ENCODE data around the gene RARS2.

RARS2 gene

GRCh38 chr6:87574237-87574804 is 15.5 kb downstream of the RARS2 start:
- DNase-seq (ENCODE audit: low read depth in 1 of 2, low spot score in 1 of 2), result no peak

GRCh38 chr6:87573307-87574024 is 16.3 kb downstream of the RARS2 start:
- no peak for DNase-seq (ENCODE audit: low read depth in 1 of 2, low spot score in 1 of 2)

- no peak for DNase-seq (ENCODE audit: low read depth in 1 of 2, low spot score in 1 of 2)
These were observed 16.9 kb downstream of the RARS2 start for GRCh38 chr6:87572883-87573282.

- no peak for DNase-seq (ENCODE audit: low read depth in 1 of 2, low spot score in 1 of 2)
These were observed 17.8 kb downstream of the RARS2 start for GRCh38 chr6:87572021-87572420.

- DNase-seq (ENCODE audit: low read depth in 1 of 2, low spot score in 1 of 2), result no peak
These were observed 28.8 kb downstream of the RARS2 start for GRCh38 chr6:87561017-87561416.

GRCh38 chr6:87558446-87558845 is 31.3 kb downstream of the RARS2 start:
- no peak for DNase-seq (ENCODE audit: low read depth in 1 of 2, low spot score in 1 of 2)

- no peak for DNase-seq (ENCODE audit: low read depth in 1 of 2, low spot score in 1 of 2)
These were observed 34.3 kb downstream of the RARS2 start for GRCh38 chr6:87555506-87555905.

- DNase-seq (ENCODE audit: low read depth in 1 of 2, low spot score in 1 of 2), result no peak
These were observed 36.5 kb downstream of the RARS2 start for GRCh38 chr6:87553159-87553765.

- no peak for DNase-seq (ENCODE audit: low read depth in 1 of 2, low spot score in 1 of 2)
These were observed 38.0 kb downstream of the RARS2 start for GRCh38 chr6:87551799-87552198.

- DNase-seq (ENCODE audit: low read depth in 1 of 2, low spot score in 1 of 2), result no peak
These were observed 45.4 kb downstream of the RARS2 start for GRCh38 chr6:87544474-87544735.

GRCh38 chr6:87543696-87544473 is 45.9 kb downstream of the RARS2 start:
- no peak for DNase-seq (ENCODE audit: low read depth in 1 of 2, low spot score in 1 of 2)

- no peak for DNase-seq (ENCODE audit: low read depth in 1 of 2, low spot score in 1 of 2)
These were observed 48.0 kb downstream of the RARS2 start for GRCh38 chr6:87541744-87542143.

- DNase-seq (ENCODE audit: low read depth in 1 of 2, low spot score in 1 of 2), result no peak
These were observed 48.7 kb downstream of the RARS2 start for GRCh38 chr6:87541041-87541440.

- DNase-seq (ENCODE audit: low read depth in 1 of 2, low spot score in 1 of 2), result no peak
These were observed 49.2 kb downstream of the RARS2 start for GRCh38 chr6:87540539-87540938.

GRCh38 chr6:87539554-87539953 is 50.2 kb downstream of the RARS2 start:
- no peak for DNase-seq (ENCODE audit: low read depth in 1 of 2, low spot score in 1 of 2)

- no peak for DNase-seq (ENCODE audit: low read depth in 1 of 2, low spot score in 1 of 2)
These were observed 51.1 kb downstream of the RARS2 start for GRCh38 chr6:87538510-87539260.

- no peak for DNase-seq (ENCODE audit: low read depth in 1 of 2, low spot score in 1 of 2)
These were observed 55.3 kb downstream of the RARS2 start for GRCh38 chr6:87534377-87535047.

- DNase-seq (ENCODE audit: low read depth in 1 of 2, low spot score in 1 of 2), result no peak
These were observed 60.6 kb downstream of the RARS2 start for GRCh38 chr6:87529221-87529620.

GRCh38 chr6:87522686-87523085 is 67.1 kb downstream of the RARS2 start:
- DNase-seq (ENCODE audit: low read depth in 1 of 2, low spot score in 1 of 2), result no peak

GRCh38 chr6:87518453-87518852 is 71.3 kb downstream of the RARS2 start:
- DNase-seq (ENCODE audit: low read depth in 1 of 2, low spot score in 1 of 2), result no peak

GRCh38 chr6:87514831-87515230 is 75.0 kb downstream of the RARS2 start:
- no peak for DNase-seq (ENCODE audit: low read depth in 1 of 2, low spot score in 1 of 2)

Data from stimulated activated CD4-positive, alpha-beta T cell treated with anti-CD3 and anti-CD28 coated beads, Interleukin-15, amount 100 ng/mL, for 1 hour (primary cell).